Esophagus muscularis mucosa (tissue), 4 donors: Measurements from ENCODE around the gene MAMDC2.

Experiments
- CTCF ChIP-seq, 3 experiments: fragments of 200-600 bp in 2 of 3; fragments of 450-650 bp in 1 of 3; sonication (generic) in 2 of 3; IDR thresholded peaks; one replicate each; pipeline ENCODE4 v1.5.1; 2017 to 2019; ENCODE audit warnings: antibody characterized with exemption in 3 of 3, mild to moderate bottlenecking in 2 of 3, moderate library complexity in 1 of 3
- EP300 ChIP-seq: sonication (generic); formaldehyde crosslinking; IDR thresholded peaks from one replicate; pipeline ENCODE4 v1.6.1; 2017; ENCODE audit warnings: antibody characterized with exemption
- POLR2A ChIP-seq: fragments of 450-650 bp; IDR thresholded peaks from one replicate; pipeline ENCODE4 v1.6.1; 2017; ENCODE audit warnings: antibody characterized with exemption, moderate library complexity, mild to moderate bottlenecking, low read depth

DNA sequence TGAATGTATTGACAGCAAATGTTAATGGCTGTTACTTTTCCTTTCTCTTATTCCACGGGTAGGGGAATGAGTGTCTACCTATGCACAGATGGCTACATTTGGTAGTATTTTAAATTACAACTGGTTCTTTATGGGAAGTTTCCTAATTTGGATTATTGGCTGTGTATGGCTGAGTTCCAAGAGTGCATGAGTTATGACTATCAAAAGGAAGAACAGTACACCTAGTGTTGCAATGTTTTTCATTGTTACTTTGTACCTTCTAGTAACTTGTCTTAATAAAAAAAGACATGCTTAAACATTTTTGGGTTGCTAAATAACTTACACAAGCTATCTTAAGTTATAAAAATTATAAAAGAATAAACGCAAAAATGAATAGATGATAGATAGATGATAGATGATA lies 35.8 kb upstream of the MAMDC2 start:
- TF ChIP-seq CTCF (IDR thresholded peaks at IDR 0.05) (no peak), EP300 (no peak), POLR2A (no peak)
